Activated CD4-positive, alpha-beta T cell treated with anti-CD3 and anti-CD28 coated beads for 48 hours (primary cell): ENCODE measurements around the gene PLAU.
"Not testable (repeated sequence)": the region's sequence is repeated elsewhere in the genome, so short reads cannot be mapped to it uniquely, and the experiment has no call there.

Experiments
- DNase-seq: peaks from one replicate; pipeline ENCODE4 v3.0.0-alpha.2; 2020

The PLAU gene

DNA sequence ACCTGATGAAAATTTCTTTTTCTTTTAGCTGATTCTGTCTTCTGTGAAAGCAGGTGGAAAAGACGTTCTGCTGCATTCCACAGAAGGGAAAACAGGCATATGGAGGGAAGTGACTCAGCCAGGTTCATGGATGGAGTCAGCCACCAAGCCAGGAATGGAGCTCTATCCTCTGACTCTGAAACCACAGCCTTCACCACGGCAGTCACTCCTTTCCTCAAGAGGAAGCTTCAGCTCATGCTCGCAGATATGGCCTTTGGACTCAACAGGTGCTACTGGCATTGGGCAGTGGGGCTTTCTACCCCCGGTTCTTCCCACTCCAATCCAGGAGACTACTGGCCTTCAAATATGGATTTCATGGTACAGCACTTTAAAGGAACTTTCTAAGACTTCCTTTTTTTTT lies 11.5 kb upstream of the PLAU start:
- no peak for DNase-seq

DNA sequence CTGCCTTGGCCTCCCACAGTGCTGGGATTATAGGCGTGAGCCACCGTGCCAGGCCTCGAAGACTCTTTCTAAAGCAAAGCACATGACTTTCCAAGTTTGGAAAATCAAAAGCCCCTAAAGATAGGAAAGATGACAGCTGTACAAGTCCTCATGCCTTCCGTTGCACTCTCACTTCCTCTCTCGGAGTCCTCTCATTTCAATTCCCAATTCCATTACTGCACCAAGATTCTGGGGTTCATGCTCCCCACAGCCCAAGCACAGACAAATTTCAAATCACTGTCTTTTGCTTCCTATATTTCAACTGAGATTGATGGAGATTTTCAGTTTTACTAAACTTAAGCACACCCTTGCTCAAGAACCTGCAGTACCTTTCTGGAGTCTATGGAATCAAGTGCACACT lies 10.9 kb upstream of the PLAU start:
- DNase-seq, result no peak

DNA sequence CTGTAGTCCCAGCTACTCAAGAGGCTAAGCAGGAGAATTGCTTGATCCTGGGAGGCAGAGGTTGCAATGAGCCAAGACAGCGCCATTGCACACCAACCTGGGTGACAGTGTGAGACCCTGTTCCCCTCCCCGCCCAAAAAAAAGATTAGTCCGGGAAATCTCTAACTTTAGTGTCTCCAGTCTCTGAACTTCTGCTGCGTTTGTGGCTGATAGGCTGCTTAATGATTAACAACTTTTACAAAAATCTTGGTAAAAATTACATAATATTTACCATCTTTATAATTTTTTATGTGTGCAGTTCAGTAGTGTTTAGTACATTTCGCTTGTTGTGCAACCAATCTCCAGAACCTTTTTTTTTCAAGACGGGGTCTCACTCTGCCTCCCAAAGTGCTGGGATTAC lies 9.7 kb upstream of the PLAU start:
- DNase-seq, result no peak

DNA sequence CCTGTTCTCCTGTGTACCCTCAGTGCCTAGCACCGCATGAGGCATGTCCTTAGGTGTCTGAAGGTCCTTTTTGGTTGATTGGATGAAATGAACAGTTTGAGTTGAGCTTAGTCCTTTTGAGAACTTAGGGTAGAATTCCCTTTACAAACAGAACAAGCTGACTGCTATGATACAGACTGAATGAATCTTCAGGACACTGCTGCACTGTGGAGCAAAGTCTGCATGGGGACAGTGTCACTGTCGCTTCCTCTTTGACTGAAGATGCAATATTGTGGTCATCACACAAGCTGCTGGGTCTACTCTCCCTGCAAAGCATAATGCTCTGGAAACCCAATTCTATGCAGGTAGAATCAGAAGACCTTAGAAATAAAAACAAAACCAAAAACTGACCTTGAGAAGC lies 8.6 kb upstream of the PLAU start:
- no peak for DNase-seq

DNA sequence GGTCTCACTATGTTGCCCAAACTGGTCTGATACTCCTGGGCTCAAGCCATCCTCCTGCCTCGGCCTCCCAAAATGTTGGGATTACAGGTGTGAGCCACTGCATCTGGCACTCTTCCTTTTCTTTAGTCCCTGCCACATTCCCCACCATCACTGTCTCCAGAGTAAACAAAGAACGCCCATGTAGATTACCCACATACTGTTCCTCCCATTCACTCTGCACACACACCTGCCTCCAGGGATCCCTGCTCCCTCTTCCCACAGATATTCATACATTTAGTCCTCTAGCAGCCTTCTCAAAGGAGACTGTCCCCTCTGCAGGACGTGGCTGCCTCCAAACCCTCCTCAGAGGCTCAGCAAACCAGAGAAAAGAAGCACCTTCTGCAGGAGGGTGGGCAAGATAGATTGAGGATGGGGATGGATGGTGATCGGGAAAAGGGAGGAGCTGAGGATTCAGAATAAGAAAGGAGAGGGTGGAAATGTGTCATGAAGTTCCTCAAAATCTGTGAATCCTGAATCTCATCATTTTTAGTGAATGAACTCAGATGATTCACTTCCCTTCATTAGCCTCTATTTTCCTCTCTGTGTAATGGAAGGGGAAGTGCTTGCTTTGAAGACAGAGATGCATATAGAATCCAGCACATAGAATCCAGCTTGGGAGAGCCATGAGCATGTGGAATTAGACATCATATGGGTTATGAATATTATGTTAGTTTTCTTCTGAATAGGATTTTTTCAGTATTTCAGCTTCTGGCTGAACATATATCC lies 5.5 kb upstream of the PLAU start:
- DNase-seq, result no peak

DNA sequence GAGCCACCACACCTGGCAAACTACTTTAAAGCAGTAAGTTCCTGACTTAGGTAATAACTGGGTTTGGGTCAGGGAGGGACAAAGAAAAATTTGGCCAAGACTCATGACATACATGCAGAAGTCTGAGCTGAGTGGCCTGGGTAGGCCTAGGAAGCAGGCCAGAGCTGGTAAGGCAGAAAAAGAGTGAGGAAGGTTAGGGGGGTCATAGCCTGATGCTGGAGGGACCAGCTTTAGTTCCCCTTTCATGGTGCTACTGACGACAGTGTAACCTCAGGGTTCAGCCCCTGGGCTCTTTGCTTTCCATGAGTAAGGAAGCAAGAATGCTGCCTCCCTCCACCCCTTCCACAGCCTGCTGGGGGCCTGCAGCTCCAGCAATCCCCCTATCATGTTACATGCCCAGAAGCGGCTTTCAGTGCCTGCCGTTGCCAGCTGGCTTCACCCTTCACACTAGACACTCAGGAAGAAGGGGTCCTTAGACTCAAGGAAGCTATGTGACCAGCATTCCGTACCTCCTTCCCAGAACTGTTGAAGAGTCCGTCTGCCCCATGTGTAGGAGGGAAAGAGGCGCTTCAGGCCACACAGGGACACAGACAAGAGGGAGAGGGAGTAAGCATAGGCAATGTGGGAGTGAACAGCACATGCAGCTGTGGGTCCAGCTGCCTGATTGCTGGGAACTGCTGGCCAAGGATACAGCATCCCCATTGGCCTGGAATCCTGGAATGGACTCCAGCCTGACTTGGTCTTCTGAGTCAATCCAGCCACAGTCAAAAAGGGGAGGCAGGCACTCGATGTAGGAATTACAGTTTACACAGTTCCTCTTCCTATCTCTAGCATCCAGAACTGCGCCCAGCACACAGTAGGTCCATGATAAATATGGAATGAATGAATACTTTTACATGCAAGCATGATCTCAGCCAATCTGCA lies 4.1 kb upstream of the PLAU start:
- DNase-seq, result no peak

DNA sequence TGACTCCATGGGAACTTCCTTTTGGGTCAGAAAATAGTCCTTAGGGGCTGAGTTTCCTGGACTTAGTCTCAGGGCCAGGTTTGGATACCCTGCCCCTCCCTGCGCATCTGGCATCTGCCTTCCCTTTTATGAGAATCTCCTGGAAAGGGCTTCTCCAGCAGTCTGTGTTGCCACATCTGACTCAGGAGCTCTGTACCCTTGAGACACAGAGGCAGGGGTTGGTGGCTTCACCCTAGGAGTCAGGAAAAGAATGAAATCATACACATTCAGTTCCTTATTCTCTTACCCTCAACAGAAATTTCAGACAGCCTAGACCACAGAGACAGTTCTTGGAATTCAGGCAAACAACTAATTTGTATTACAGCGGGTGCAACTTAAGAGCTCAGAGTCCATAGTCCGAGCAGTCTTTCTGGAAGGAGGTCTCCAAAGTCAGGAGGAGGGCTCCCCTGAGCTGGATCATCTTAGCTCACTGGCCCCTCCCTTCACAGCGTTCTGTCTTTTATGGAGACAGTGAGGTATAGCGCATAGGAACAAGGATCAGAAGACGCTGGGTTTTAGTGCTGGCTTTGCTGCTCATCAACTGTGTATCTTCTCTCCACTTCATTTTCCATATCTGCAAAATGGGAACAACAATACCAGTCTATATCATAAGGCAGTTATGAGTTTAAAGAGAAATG lies 3.0 kb upstream of the PLAU start:
- DNase-seq, result no peak

DNA sequence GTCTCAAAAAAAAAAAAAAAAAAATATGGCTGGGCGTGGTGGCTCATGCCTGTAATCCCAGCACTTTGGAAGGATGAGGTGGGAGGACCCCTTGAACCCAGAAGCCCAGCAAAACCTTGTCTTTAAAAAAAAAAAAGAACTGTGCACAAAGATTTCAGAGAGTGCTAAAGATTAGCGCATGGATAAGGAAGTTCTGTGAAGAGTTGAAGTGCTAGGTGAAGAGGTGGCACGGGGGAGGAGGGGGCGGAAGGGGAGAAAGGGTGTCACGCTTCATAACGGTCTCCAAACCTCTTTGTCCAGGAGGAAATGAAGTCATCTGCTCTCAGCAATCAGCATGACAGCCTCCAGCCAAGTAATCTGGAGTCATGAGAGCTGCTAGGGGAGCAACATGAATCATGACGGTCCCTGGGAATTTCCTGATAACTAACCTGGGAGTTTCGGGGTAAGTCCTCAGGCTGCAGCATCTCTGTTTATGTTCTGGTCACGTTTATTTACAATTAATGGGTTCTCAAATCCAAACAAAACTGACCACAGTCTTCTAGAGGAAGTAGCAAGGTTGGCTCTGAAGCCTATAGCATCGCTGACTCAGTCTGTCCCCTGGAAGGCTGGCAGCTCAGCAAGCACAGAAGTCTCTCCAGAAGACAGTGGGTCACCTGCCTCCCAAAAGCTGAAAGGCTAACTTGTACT lies 1.9 kb upstream of the PLAU start:
- DNase-seq, result peak; percentile 63

DNA sequence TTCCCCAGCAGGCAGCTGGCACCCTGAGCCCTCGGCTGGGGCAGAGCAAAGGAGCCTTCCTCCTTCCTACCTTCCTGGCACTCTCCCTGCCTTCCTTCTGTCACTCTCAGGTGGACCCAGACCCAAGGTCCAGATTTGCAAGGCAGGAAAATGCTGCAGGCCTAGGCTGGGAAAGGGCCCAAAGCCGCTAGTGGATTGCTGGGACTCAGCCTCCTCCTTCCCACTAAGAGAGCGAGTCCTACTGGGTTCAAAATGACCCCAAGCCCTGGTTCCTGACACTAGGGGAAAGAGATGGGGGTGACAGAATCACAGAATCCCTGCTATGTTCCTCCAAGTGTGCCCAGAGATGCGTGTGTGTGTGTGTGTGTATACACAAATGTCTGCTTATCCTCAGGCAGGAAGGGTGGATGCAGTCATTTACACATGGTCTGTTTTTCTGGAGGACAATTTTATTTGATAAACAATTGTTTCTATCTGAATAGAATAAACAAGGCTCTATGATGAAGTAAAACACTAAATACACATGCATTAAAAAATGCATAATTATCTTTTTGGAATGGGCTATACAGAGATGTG lies 1.3 kb upstream of the PLAU start:
- no peak for DNase-seq

DNA sequence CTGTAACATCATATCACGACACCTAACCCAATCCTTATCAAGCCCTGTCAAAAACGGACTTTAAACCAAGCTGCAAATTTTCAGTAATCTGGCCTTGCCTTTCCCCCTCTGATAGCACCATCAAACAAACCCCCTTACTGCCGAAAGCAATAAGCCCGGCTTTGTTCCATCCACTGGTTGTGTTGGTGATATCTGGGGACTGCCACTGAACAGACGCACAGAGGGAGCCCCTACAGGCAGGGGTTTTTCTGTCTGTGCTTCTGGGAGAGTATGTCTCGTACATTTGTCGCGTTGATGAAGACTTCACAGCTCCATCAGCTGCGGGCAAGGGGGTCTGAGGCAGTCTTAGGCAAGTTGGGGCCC lies 550 bp upstream of the PLAU start:
- DNase-seq, result peak; percentile 10

DNA sequence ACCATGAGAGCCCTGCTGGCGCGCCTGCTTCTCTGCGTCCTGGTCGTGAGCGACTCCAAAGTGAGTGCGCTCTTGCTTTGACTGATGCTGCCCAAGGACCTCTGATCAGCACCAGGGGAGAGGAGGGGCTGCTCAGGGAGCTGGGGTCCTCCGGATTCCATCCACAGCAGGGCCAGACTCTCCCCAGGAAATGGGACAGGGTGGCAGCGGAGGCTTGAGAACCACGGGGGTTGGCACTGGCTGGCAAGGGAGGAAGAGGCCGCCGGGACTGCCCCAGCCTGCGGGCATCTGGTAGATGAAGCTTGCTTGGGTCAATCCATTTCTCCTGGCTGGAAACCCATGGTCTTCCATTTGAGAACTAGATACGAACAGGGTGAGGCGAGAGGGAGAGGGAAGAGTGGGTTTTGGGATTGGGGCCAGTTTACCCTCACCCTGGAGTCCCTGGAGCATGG lies 647 bp downstream of the PLAU start:
- no peak for DNase-seq

DNA sequence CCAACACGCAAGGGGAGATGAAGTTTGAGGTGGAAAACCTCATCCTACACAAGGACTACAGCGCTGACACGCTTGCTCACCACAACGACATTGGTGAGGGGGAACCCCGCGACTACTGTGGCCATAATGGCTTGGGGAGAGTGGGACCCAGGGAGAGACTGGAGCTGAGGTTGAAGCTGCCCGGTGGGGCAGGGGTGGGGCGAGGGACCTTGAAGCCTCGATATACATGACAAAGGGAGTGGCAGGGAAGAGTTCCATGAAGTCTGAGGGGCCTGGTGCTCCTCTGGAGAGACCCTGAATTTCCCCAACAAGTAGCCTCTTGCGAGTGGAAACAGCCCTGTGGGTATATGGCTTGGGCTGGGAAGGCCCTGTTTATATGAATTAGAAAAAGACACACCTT lies 3.1 kb downstream of the PLAU start:
- no peak for DNase-seq

DNA sequence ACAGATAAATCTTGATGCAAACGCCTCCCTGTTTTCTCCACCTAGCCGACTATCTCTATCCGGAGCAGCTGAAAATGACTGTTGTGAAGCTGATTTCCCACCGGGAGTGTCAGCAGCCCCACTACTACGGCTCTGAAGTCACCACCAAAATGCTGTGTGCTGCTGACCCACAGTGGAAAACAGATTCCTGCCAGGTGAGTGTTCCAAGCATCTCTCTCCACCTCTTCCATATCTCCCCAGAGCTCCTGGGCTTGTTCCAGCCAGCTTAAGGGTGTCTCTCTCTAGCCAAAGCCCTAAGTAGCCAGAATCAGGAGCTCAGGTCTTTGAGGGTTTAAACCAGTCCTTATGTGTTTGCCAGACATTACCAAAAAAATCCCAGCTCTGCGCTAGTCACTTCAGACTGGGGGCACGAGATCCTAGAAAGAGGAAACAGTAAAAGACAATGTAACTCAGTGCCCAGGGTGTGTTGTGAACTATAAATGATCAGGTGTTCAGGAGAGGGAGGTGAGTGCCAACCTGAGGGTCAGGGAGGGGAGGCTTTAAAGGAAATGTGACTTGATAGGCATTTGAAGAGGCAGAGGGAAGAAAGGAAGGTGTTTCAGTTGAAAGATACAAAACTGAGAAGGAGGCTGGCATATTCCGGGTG lies 4.4 kb downstream of the PLAU start:
- DNase-seq, result no peak

DNA sequence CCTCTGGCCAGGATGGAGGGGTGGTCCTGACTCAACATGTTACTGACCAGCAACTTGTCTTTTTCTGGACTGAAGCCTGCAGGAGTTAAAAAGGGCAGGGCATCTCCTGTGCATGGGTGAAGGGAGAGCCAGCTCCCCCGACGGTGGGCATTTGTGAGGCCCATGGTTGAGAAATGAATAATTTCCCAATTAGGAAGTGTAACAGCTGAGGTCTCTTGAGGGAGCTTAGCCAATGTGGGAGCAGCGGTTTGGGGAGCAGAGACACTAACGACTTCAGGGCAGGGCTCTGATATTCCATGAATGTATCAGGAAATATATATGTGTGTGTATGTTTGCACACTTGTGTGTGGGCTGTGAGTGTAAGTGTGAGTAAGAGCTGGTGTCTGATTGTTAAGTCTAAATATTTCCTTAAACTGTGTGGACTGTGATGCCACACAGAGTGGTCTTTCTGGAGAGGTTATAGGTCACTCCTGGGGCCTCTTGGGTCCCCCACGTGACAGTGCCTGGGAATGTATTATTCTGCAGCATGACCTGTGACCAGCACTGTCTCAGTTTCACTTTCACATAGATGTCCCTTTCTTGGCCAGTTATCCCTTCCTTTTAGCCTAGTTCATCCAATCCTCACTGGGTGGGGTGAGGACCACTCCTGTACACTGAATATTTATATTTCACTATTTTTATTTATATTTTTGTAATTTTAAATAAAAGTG lies 6.0 kb downstream of the PLAU start:
- no peak for DNase-seq

DNA sequence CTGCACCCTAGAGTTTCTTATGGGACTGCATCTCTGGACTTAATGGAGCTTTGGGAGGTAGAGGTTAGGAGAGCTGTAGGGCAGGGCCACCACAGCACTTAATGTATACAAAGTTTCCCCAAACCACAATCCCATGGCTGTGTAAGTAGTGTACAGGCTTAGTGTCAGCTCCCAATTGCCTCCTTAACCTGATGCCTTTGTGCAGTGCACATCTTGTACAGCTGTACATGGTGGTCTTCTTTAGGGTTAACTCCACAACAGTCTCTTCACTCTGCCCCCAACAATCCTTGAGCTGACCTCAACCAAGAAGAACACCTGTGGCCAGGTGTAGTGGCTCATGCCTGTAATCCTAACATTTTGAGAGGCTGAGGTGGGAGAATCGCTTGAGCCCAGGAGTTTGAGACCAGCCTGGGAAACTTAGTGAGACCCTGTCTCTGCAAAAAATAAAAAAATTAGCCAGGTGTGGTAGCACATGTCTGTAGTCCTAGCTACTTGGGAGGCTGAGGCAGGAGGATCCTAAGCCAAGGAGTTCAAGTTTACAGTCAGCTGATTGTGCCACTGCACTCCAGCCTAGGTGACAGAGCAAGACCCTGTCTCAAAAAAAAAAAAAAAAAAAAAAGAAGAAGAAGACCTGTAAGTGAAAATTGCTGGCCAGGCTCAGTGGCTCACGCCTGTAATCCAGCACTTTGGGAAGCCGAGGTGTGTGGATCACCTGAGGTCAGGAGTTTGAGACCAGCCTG lies 6.8 kb downstream of the PLAU start:
- DNase-seq, result no peak

DNA sequence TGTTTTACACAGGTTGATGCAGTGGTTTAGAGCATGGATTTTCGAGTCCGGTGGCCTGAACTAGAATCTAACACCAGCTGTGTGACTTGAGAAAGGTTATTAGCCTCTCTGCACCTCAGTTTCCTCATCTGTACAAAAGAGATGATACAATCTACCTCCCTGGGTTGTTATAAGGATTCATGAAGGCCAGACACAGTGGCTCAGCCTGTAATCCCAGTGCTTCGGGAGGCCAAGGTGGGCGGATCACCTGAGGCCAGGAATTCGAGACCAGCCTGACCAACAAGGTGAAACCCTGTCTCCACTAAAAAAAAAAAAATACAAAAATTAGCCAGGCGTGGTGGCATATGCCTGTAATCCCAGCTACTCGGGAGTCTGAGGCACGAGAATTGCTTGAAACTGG lies 8.5 kb downstream of the PLAU start:
- not testable (repeated sequence) for DNase-seq

DNA sequence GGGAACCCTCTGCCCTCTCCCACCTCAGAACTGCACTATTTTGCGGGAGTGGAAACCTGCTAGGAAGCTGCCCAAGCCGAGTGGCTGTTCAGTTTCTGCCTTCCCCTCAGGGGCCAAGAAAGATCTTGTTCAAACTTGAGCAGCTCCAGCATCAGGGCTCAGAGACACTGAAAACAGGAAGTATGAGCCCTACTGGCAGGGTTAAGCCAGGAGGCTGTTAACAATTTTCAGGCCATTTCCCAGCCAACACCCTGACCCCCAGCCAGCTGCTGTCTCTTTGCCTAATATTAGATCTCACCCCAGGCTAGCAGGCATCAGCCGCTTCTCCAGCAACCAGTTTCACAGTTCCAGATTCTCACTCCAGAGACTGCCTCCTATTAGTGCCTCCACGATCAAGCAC lies 9.2 kb downstream of the PLAU start:
- no peak for DNase-seq

DNA sequence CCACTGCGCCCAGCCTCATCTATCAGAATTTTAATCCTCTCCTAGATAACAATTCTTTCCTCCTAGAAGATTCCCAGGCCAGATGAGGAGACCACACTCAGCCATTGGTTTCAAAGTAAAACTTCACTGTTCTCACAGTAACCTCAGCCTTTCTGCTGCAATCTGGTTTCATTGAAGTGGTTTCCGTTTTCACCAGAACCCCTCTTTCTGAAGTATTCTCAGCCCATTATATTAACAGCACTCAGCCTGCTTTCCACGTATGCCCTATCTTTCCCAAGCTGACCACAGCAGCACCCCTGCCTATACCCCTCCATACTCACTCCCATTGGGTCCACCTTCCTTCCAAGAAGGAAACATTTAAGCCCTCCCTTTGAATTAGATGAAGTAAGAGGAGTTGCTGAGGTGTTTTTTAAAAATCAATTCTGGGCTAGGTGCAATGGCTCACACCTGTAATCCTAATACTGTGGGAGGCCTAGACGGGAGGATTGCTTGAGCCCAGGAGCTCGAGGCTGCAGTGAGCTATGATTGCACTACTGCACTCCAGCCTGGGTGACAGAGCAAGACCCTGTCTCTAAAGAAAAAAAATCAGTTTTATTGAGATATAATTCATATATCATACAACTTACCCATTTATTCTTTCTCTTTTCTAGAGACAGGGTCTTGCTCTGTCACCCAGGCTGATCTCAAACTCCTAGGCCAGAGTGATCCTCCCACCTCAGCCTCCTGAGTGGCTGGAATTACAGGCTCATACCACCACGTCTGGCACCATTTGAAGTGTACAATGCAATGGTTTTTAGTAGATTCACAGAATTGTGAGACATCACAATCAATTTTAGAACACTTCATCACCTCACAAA lies 11.3 kb downstream of the PLAU start:
- peak; percentile 6 for DNase-seq

DNA sequence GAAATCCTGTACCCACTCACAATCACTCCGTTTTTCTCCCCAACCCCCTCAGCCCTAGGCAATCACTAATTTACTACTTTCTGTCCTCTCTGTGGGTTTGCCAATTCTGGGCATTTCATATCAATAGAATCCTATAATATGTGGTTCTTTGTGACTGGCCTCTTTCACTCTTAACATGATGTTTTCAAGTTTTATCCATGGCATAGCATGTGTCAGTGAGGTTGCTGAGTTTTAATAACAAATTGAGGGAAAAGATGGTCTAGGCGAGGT lies 11.9 kb downstream of the PLAU start:
- no peak for DNase-seq
